ENCODE results near the gene CRLF1. TPM values are rescaled to one million over a fixed set of nuclear protein-coding genes. Genes with fewer than 3 reads are reported as not detected.

Gene CRLF1
- total and polyA plus RNA-seq, 12 donors: 0.44 to 111 (median 21.3) TPM

DNA sequence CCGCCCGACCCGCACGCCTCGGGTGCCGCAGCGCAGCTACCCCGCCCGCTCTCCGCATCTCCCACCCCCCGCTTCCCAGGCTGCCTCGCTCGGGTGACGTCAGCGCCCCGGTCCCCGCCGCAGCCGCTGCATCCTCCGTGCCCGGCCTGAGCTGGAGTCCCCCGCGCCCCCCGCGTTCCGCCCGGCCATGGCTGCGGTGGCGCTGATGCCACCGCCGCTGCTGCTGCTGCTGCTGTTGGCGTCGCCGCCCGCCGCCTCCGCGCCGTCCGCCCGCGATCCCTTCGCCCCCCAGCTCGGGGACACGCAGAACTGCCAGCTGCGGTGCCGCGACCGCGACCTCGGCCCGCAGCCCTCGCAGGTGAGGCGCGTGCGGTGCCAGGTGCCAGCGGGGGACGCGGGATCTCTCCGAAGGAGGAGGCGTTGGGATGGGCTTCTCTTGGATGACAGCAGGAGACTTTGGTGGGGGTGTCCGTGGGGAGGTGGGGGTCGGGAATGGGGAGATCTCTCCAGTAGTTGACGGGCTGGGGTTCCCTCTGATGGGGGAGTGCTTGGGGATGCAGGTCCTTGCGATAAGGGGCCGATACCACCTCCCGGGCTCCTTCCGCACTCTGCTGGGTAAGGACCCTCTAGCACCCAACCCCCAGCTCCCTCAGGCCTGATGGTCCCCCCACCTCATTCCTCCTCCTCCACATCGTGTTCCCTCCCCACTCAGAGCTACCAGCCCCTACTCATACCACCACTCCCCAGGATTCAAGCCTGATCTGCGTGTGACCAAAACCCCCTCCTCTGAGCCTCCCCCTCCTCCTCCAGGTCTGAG lies 6.4 kb upstream of the CRLF1 start, which contains the start of gene TMEM59L:
TSS of gene TMEM59L (plus strand) at position 99 of the 817 bp plus-strand sequence. CDS start at position 188, 89 bp downstream.
- Histone ChIP-seq H3K4me1 (replicated peaks in 1 of 2) (peaks cover 4 to 26% of the 10 kb centered on the region in 2 donors), H3K4me3 (peak within 1 kb of the TSS in 1 of 4 donors; percentile 60), H3K27me3 (peaks cover 66% of the 10 kb centered on the region), H3K27ac (no peak within 1 kb of the TSS), H3K36me3 (replicated peaks in 1 of 2) (no peaks in the 10 kb centered on the region), H3K9me3 (replicated peaks in 1 of 3) (no peaks in the 10 kb centered on the region)
- intact Hi-C loops (cut with DNase I): no loop called here
- TF ChIP-seq CTCF (IDR thresholded peaks at IDR 0.05) (no peak), POLR2A (IDR thresholded peaks at IDR 0.05) (no peak)
- DNase-seq: no peak
- 3 to 20% (median 4%) methylated on average over 5 to 70 of the region's 70 CpGs for WGBS, 4 donors

DNA sequence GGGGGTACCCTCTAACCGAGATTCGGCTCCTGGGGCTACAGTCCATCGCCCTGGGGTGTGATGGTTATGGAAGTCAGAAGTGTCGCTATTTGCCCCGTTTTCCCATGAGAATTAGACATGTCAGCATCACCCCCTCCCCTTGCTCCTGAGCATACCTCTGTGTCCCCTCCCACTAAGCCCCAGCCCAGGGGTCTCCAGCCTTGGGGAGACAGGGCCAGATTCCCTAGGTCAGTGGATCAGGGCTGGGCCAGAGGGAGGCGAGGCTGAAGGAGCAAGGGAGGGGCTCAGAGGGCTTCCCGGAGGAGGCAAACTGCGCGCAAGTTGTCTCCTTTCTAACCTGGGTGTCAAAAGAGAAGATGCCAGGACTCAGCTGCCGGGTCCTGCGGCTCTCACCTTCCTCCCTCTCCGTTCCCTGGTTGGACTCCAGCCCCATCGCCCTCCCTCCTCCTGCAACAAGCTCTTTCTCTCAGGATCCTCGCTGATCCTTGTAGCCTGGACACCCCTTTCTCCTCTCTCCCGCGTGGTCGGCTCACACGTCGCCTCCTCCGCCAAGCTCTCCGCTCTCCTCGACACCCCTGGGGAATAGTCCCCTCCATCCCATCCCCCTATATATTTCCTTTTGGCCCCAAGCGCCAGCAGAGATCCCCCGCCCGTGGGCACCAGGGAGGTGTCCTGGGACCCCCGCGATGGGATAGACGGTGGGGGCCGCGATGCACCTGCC lies 5.6 kb upstream of the CRLF1 start:
- Histone ChIP-seq H3K9me3 (replicated peaks in 1 of 3) (no peaks in the 10 kb centered on the region), H3K36me3 (replicated peaks in 1 of 2) (no peaks in the 10 kb centered on the region), H3K4me1 (replicated peaks in 1 of 2) (peaks cover 4 to 30% of the 10 kb centered on the region in 2 donors), H3K27me3 (peaks cover 73% of the 10 kb centered on the region), H3K4me3 (peak overlapping the region in 1 of 4 donors; percentile 60), H3K27ac (no peak overlapping the region)
- 1 to 3% (median 2%) methylated on average over 16 to 30 of the region's 30 CpGs for WGBS, 4 donors
- intact Hi-C loops (cut with DNase I): no loop called here
- no peak for DNase-seq
- TF ChIP-seq POLR2A (IDR thresholded peaks at IDR 0.05) (no peak), CTCF (IDR thresholded peaks at IDR 0.05) (no peak)

- Histone ChIP-seq H3K4me1 (replicated peaks in 1 of 2) (peaks cover 4 to 31% of the 10 kb centered on the region in 2 donors), H3K9me3 (replicated peaks in 1 of 3) (no peaks in the 10 kb centered on the region), H3K27me3 (peaks cover 74% of the 10 kb centered on the region), H3K4me3 (no peak overlapping the region), H3K27ac (no peak overlapping the region), H3K36me3 (replicated peaks in 1 of 2) (no peaks in the 10 kb centered on the region)
- intact Hi-C loops (cut with DNase I): no loop called here
- DNase-seq: no peak
- TF ChIP-seq CTCF (IDR thresholded peaks at IDR 0.05) (no peak), POLR2A (IDR thresholded peaks at IDR 0.05) (no peak)
- 3 to 12% (median 5%) methylated on average over 8 to 62 of the region's 62 CpGs for WGBS, 4 donors
Measured at GRCh38 chr19:18611327-18612050, 4.9 kb upstream of the CRLF1 start.

Data from adrenal gland (tissue), 12 donors.